Choroid plexus epithelial cell (primary cell): Measurements from ENCODE around the gene RAMP3.

Experiments used
- DNase-seq: peaks from one replicate; pipeline ENCODE4 v3.0.0-alpha.2; 2010; ENCODE audit warnings: low read depth
- H3K4me3 ChIP-seq: 2 replicates; pipeline ENCODE4 v1.5.1; 2011; ENCODE audit warnings: low read depth, mild to moderate bottlenecking, control low read depth, low read length, moderate library complexity
- TF ChIP-seq, protein P1 (sequence below): conservative IDR thresholded peaks from 2 replicates; pipeline ENCODE4 v1.5.1; 2011; ENCODE audit warnings: low read depth, mild to moderate bottlenecking, control low read depth, inconsistent platforms, low read length, moderate library complexity

The RAMP3 gene

DNA sequence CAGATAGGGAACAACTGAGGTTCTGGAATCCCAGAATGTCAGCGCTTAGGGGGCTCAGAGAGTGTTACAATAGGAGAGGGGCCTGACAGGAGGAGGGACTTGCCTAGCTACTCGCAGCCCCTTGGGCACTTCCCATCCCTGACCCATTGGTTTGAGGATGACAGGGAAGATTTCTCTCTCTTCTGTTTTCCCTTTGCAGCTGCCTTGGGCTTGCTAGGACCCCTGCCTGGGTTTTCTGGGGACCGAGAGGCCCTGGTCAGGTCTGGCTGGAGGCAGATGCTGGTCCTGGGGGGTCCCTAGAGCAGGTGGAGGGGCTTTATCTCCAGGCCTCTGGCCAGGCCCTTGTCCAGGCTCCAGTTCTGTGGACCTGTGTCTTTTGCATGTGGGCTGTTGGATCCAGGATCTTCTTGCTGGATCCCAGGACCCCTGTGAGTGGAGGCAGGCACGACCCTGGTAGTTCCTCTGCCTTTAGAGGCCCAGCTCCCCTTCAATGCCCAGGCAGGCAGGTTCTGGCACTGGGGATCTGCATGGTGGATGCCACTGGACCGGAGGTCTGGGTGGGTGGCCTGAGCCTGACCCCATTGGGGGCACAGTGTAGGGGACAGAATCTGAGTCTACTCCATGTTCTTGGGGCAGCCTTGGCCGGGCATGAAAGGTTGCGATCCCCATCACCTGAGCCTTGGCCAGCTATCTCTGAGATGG, 26.9 kb downstream of the RAMP3 start:
- TF ChIP-seq, protein P1, sequence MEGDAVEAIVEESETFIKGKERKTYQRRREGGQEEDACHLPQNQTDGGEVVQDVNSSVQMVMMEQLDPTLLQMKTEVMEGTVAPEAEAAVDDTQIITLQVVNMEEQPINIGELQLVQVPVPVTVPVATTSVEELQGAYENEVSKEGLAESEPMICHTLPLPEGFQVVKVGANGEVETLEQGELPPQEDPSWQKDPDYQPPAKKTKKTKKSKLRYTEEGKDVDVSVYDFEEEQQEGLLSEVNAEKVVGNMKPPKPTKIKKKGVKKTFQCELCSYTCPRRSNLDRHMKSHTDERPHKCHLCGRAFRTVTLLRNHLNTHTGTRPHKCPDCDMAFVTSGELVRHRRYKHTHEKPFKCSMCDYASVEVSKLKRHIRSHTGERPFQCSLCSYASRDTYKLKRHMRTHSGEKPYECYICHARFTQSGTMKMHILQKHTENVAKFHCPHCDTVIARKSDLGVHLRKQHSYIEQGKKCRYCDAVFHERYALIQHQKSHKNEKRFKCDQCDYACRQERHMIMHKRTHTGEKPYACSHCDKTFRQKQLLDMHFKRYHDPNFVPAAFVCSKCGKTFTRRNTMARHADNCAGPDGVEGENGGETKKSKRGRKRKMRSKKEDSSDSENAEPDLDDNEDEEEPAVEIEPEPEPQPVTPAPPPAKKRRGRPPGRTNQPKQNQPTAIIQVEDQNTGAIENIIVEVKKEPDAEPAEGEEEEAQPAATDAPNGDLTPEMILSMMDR = no peak
- no peak overlapping the region for H3K4me3 ChIP-seq
- DNase-seq = no peak

- TF ChIP-seq, protein P1 = no peak
- no peak overlapping the region for H3K4me3 ChIP-seq
- DNase-seq = no peak
Measured at GRCh38 chr7:45185028-45185863, 27.7 kb downstream of the RAMP3 start.

- DNase-seq = no peak
- no peak overlapping the region for H3K4me3 ChIP-seq
- TF ChIP-seq, protein P1 = no peak
Measured at GRCh38 chr7:45185864-45186250, 28.3 kb downstream of the RAMP3 start.

- DNase-seq = no peak
- TF ChIP-seq, protein P1 = no peak
- no peak overlapping the region for H3K4me3 ChIP-seq
Measured at GRCh38 chr7:45186261-45186813, 28.7 kb downstream of the RAMP3 start.

DNA sequence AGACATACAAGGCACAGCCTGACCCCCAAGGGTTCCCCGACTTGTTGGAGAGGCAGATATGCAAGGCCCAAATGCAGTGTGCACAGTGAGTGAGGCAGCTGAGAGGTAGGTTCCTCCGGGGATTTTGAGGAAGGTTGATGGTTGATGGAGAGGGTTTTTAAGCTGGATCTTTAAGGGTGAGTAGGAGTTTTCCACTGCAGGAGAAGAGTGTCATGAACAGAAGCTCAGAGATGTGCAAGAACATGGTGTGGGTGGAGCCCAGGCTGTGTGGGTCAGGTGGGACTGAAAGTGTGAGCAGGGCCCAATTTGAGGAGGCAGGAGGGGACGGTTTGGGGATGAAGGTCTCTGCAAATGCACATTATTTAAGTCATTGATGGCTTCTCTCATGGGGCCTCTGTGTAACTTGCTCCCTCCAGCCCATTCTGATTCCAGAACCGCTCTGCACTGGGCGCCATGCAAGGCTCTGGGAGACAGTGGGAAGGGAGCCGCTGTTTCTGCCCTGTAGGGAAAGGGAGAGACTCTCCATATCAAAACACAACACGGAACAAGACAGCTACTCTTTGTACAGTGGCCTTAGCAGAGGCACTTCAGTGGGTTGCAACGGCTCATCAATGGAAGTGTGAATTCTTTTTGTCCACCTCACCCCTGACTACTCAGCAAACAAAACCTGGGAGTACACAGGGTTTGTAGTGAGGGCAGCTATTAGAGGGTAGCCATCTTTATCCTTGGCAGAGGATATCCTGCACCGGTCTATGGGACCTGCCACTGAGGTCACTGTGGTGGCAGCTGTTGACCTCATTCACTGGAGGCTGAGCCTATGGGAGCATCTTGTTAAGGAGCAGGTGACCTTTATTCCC, 29.7 kb downstream of the RAMP3 start:
- TF ChIP-seq, protein P1 = no peak
- no peak for DNase-seq
- no peak overlapping the region for H3K4me3 ChIP-seq

GRCh38 chr7:45187946-45188411, 30.4 kb downstream of the RAMP3 start:
- TF ChIP-seq, protein P1 = no peak
- DNase-seq = no peak
- no peak overlapping the region for H3K4me3 ChIP-seq
